ENCODE results near the gene RBM43. TPM values are rescaled to one million over a fixed set of nuclear protein-coding genes. Genes with fewer than 3 reads are reported as not detected.

Gene RBM43
- total RNA-seq, 1 experiment from 2014 or later = 3.7 TPM

GRCh38 chr2:151292546-151292945 is 30.9 kb upstream of the RBM43 start:
- DNase-seq (ENCODE audit: low read depth, low spot score) (no peak), ATAC-seq (no peak)
- in situ Hi-C loops (cut with HindIII; ENCODE audit: low pct_unique_long_range_greater_than_20kb, low sequenced_read_pairs) = no loop called here
- TF ChIP-seq TCF7L2 (IDR thresholded peaks at IDR 0.05; ENCODE audit: low read depth, low read length) (no peak), SIN3A (IDR thresholded peaks at IDR 0.05; ENCODE audit: borderline replicate concordance, insufficient read depth, low read depth, low read length) (no peak), POLR2AphosphoS5 (IDR thresholded peaks at IDR 0.05; ENCODE audit: low read depth, low read length) (no peak), REST (IDR thresholded peaks at IDR 0.05; ENCODE audit: insufficient read depth in 1 of 2, low read depth in 2 of 2, low read length in 1 of 2) (no peak), CTCF (IDR thresholded peaks at IDR 0.05) (no peak)
- Histone ChIP-seq H3K36me3 (ENCODE audit: control insufficient read depth, insufficient read depth, low read length) (no peaks in the 10 kb centered on the region), H3K4me3 (ENCODE audit: low read depth in 2 of 2, low read length in 2 of 2) (no peak overlapping the region), H3K9me3 (ENCODE audit: control insufficient read depth, insufficient read depth, low read depth, low read length) (no peaks in the 10 kb centered on the region), H3K27me3 (ENCODE audit: control insufficient read depth, insufficient read depth, low read length) (no peaks in the 10 kb centered on the region), H3K27ac (ENCODE audit: low read length) (no peak overlapping the region), H3K4me1 (ENCODE audit: control insufficient read depth, insufficient read depth, low read length) (peaks cover 15% of the 10 kb centered on the region)
- no TSS peak for BruUV-seq (replicated peaks)
- ChIA-PET CTCF (no interaction called here), POLR2A (no interaction called here)
- intact Hi-C loops (cut with micrococcal nuclease; ENCODE audit: unreplicated experiment) = loop anchor here (10.0 kb wide), 1 partner anchor 112 kb away; the partner anchor contains the start of gene RIF1

- ChIA-PET CTCF (no interaction called here), POLR2A (no interaction called here)
- Histone ChIP-seq H3K27ac (ENCODE audit: low read length) (no peak overlapping the region), H3K9me3 (ENCODE audit: control insufficient read depth, insufficient read depth, low read depth, low read length) (no peaks in the 10 kb centered on the region), H3K4me3 (ENCODE audit: low read depth in 2 of 2, low read length in 2 of 2) (no peak overlapping the region), H3K36me3 (ENCODE audit: control insufficient read depth, insufficient read depth, low read length) (no peaks in the 10 kb centered on the region), H3K4me1 (ENCODE audit: control insufficient read depth, insufficient read depth, low read length) (peaks cover 17% of the 10 kb centered on the region), H3K27me3 (ENCODE audit: control insufficient read depth, insufficient read depth, low read length) (no peaks in the 10 kb centered on the region)
- intact Hi-C loops (cut with micrococcal nuclease; ENCODE audit: unreplicated experiment) (loop anchor here (10.0 kb wide), 1 partner anchor 113 kb away; the partner anchor contains the start of gene RIF1), in situ Hi-C loops (cut with HindIII; ENCODE audit: low pct_unique_long_range_greater_than_20kb, low sequenced_read_pairs) (no loop called here)
- DNase-seq (ENCODE audit: low read depth, low spot score) = no peak
- no TSS peak for BruUV-seq (replicated peaks)
- TF ChIP-seq CTCF (IDR thresholded peaks at IDR 0.05) (no peak), SIN3A (IDR thresholded peaks at IDR 0.05; ENCODE audit: borderline replicate concordance, insufficient read depth, low read depth, low read length) (no peak), TCF7L2 (IDR thresholded peaks at IDR 0.05; ENCODE audit: low read depth, low read length) (no peak), REST (IDR thresholded peaks at IDR 0.05; ENCODE audit: insufficient read depth in 1 of 2, low read depth in 2 of 2, low read length in 1 of 2) (no peak), POLR2AphosphoS5 (IDR thresholded peaks at IDR 0.05; ENCODE audit: low read depth, low read length) (no peak)
- no peak for ATAC-seq
Observed at GRCh38 chr2:151292141-151292540, 30.5 kb upstream of the RBM43 start.
